H9 (cell line): ENCODE data around the gene MEIS2. TPM values are rescaled to one million over a fixed set of nuclear protein-coding genes. Genes with fewer than 3 reads are reported as not detected.

Experiments
- DNase-seq: peaks from one replicate; pipeline ENCODE4 v3.0.0-alpha.2; 2017
- H2AFZ ChIP-seq: one replicate; pipeline ENCODE4 v1.6.1; 2013; ENCODE audit warnings: mild to moderate bottlenecking, low read length, control low read depth, moderate library complexity
- H2AK5ac ChIP-seq: 2 replicates; pipeline ENCODE4 v1.6.1; 2013; ENCODE audit warnings: low read length, control low read depth, mixed read lengths; ENCODE audit not compliant: insufficient read length
- H2BK120ac ChIP-seq: one replicate; pipeline ENCODE4 v1.6.1; 2013; ENCODE audit warnings: low read depth, mild to moderate bottlenecking, low read length, control low read depth, inconsistent platforms; ENCODE audit not compliant: poor library complexity, severe bottlenecking
- H2BK12ac ChIP-seq: 2 replicates; pipeline ENCODE4 v1.6.1; 2013; ENCODE audit warnings: low read length, control low read depth, mixed read lengths, low read depth; ENCODE audit not compliant: insufficient read length
- H2BK15ac ChIP-seq: 2 replicates; pipeline ENCODE4 v1.6.1; 2013; ENCODE audit warnings: low read depth, low read length, control low read depth
- H2BK20ac ChIP-seq: one replicate; pipeline ENCODE4 v1.6.1; 2013; ENCODE audit warnings: low read depth, mild to moderate bottlenecking, low read length, control low read depth, inconsistent platforms; ENCODE audit not compliant: poor library complexity, severe bottlenecking
- H2BK5ac ChIP-seq: 2 replicates; pipeline ENCODE4 v1.6.1; 2013; ENCODE audit warnings: low read length, control low read depth, mixed read lengths; ENCODE audit not compliant: insufficient read length
- H3K14ac ChIP-seq: 2 replicates; pipeline ENCODE4 v1.6.1; 2013; ENCODE audit warnings: low read length, control low read depth; ENCODE audit not compliant: insufficient read depth
- H3K18ac ChIP-seq: 2 replicates; pipeline ENCODE4 v1.6.1; 2013; ENCODE audit warnings: low read depth, mild to moderate bottlenecking, mixed read lengths, low read length, control low read depth; ENCODE audit not compliant: insufficient read length
- H3K23ac ChIP-seq: 2 replicates; pipeline ENCODE4 v1.6.1; 2013; ENCODE audit warnings: low read length, control low read depth, mixed read lengths, low read depth; ENCODE audit not compliant: insufficient read length
- H3K23me2 ChIP-seq: 2 replicates; pipeline ENCODE4 v1.6.1; 2013; ENCODE audit warnings: low read depth, mild to moderate bottlenecking, mixed read lengths, low read length, control low read depth; ENCODE audit not compliant: insufficient read length, poor library complexity, severe bottlenecking
- H3K27ac ChIP-seq: 2 replicates; pipeline ENCODE4 v1.5.1; 2013; ENCODE audit warnings: low read length, control low read depth, mixed read lengths, low read depth; ENCODE audit not compliant: insufficient read length
- H3K27me3 ChIP-seq: 2 replicates; pipeline ENCODE4 v1.6.1; 2013; ENCODE audit warnings: low read length, control low read depth, inconsistent platforms; ENCODE audit not compliant: insufficient read depth
- H3K4ac ChIP-seq: 2 replicates; pipeline ENCODE4 v1.6.1; 2013; ENCODE audit warnings: low read depth, mild to moderate bottlenecking, control low read depth, inconsistent platforms, low read length, moderate library complexity
- H3K4me1 ChIP-seq: 2 replicates; pipeline ENCODE4 v1.6.1; 2013; ENCODE audit warnings: low read length, control low read depth, inconsistent platforms; ENCODE audit not compliant: insufficient read depth
- H3K4me2 ChIP-seq: 2 replicates; pipeline ENCODE4 v1.6.1; 2013; ENCODE audit warnings: low read length, control low read depth, mixed read lengths; ENCODE audit not compliant: insufficient read length, insufficient read depth
- H3K56ac ChIP-seq: 2 replicates; pipeline ENCODE4 v1.6.1; 2013; ENCODE audit warnings: low read depth, mild to moderate bottlenecking, mixed read lengths, low read length, control low read depth; ENCODE audit not compliant: insufficient read length
- H3K79me1 ChIP-seq: 2 replicates; pipeline ENCODE4 v1.6.1; 2013; ENCODE audit warnings: low read depth, mild to moderate bottlenecking, moderate library complexity, low read length, control low read depth, inconsistent platforms; ENCODE audit not compliant: insufficient read depth, poor library complexity, severe bottlenecking
- H3K79me2 ChIP-seq: 2 replicates; pipeline ENCODE4 v1.6.1; 2013; ENCODE audit warnings: low read length, control low read depth, inconsistent platforms; ENCODE audit not compliant: insufficient read depth
- H3K9ac ChIP-seq: 2 replicates; pipeline ENCODE4 v1.6.1; 2013; ENCODE audit warnings: low read length, control low read depth, mixed read lengths; ENCODE audit not compliant: insufficient read length; ENCODE audit errors: extremely low read depth
- H3K9me3 ChIP-seq: one replicate; pipeline ENCODE4 v1.6.1; 2013; ENCODE audit warnings: low read depth, low read length, inconsistent platforms; ENCODE audit not compliant: control insufficient read depth
- H3T11ph ChIP-seq: one replicate; pipeline ENCODE4 v1.6.1; 2013; ENCODE audit warnings: mild to moderate bottlenecking, low read length, control low read depth, inconsistent platforms
- H4K20me1 ChIP-seq: one replicate; pipeline ENCODE4 v1.6.1; 2013; ENCODE audit not compliant: control insufficient read depth, insufficient read length, insufficient read depth
- H4K5ac ChIP-seq: 2 replicates; pipeline ENCODE4 v1.6.1; 2013; ENCODE audit warnings: low read depth, mild to moderate bottlenecking, mixed read lengths, low read length, control low read depth; ENCODE audit not compliant: insufficient read length
- H4K8ac ChIP-seq: replicated peaks from 2 replicates; pipeline ENCODE4 v1.6.1; 2013; ENCODE audit warnings: low read length, control low read depth, mixed read lengths, low read depth; ENCODE audit not compliant: insufficient read length
- H4K91ac ChIP-seq: 2 replicates; pipeline ENCODE4 v1.6.1; 2013; ENCODE audit warnings: low read depth, mild to moderate bottlenecking, moderate library complexity, mixed read lengths, low read length, control low read depth; ENCODE audit not compliant: insufficient read length
- H3K27ac Mint-ChIP-seq, 3 experiments: 2 replicates in 2 of 3; 3 replicates in 1 of 3; pipeline ENCODE4 v1.8.0; 2020 to 2021; ENCODE audit warnings: mixed read lengths in 3 of 3, mild to moderate bottlenecking in 1 of 3, moderate library complexity in 1 of 3
- H3K27me3 Mint-ChIP-seq: 2 replicates; pipeline ENCODE4 v1.8.0; 2021; ENCODE audit warnings: low read depth, mild to moderate bottlenecking, moderate library complexity, mixed read lengths
- H3K36me3 Mint-ChIP-seq, 3 experiments: 2 replicates in 2 of 3; 3 replicates in 1 of 3; pipeline ENCODE4 v1.8.0; 2020 to 2021; ENCODE audit warnings: low read depth in 3 of 3, mixed read lengths in 3 of 3; ENCODE audit not compliant: insufficient read depth in 1 of 3
- H3K4me1 Mint-ChIP-seq, 2 experiments: 2 replicates each; pipeline ENCODE4 v1.8.0; 2020; ENCODE audit warnings: mixed read lengths in 2 of 2
- H3K4me3 Mint-ChIP-seq, 2 experiments: 2 replicates in 1 of 2; 3 replicates in 1 of 2; pipeline ENCODE4 v1.8.0; 2020 to 2021; ENCODE audit warnings: mild to moderate bottlenecking in 2 of 2, mixed read lengths in 2 of 2, moderate library complexity in 1 of 2
- H3K9me3 Mint-ChIP-seq, 2 experiments: 2 replicates in 1 of 2; 3 replicates in 1 of 2; pipeline ENCODE4 v1.8.0; 2020; ENCODE audit warnings: mild to moderate bottlenecking in 2 of 2, mixed read lengths in 2 of 2, moderate library complexity in 1 of 2
- WGBS: extraction: QIAGEN DNeasy Blood & Tissue Kit; methylation state at CpG from one replicate; pipeline ENCODE4 v1.1.7; 2013; ENCODE audit warnings: missing lambda C conversion rate, low lambda C conversion rate, mixed read lengths; ENCODE audit not compliant: insufficient read length; ENCODE audit errors: extremely low coverage; 5-methylcytosine and 5-hydroxymethylcytosine counted together
- total RNA-seq: library from RNA; stranded (reverse); gene quantifications from 2 replicates; pipeline ENCODE4 v1.2.1, GENCODE V29; 2021
- TF ChIP-seq, protein P1 (sequence below): fragments of 200-600 bp; sonication (generic); conservative IDR thresholded peaks from 3 replicates; pipeline ENCODE4 v1.8.0; 2021; ENCODE audit warnings: antibody characterized with exemption, mild to moderate bottlenecking

MEIS2 gene
- total RNA-seq, 1 experiment from 2014 or later = 0.35 TPM

DNA sequence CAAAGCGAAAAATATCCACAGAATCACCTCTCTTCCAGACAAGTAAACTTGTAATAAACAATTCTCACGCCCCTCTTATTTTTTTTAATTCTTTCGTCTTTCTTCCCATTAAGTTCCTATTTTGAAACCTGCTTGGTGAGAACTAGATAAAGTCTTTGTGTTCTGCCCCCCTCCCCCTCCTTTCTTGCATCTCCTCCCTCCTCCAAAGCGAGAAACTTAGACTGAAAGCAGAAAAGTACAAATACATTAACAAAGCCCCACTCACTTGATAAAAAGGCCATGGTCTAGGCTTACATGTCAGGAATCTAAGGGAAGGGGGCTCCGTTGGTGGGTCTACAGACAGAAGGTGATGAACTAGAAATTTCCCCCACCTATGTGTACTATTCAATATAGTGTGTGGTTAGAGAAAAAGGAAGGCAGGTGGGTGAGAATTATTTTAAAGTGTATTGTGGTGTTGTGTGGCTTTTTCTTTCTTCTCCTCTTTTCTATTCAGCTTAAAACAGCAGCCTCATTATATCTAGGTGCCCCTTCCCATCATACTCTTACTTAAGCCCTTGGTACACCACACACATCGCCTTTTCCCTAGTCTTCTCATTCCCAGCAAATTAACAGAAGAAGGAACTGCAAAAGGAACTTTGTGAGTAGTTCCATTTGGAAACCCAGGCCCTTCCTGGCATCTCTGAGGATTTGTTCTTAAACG lies 215.3 kb downstream of the MEIS2 start:
- Histone ChIP-seq H3K56ac (no peak overlapping the region), H3K14ac (no peak overlapping the region), H4K8ac (no peak overlapping the region), H4K91ac (no peak overlapping the region), H3T11ph (no peak overlapping the region), H3K23ac (no peak overlapping the region), H3K4me2 (no peak overlapping the region), H3K4ac (no peak overlapping the region), H2AK5ac (no peak overlapping the region), H3K18ac (no peak overlapping the region), H2BK20ac (no peak overlapping the region), H3K23me2 (peaks cover 17% of the 10 kb centered on the region), H2BK5ac (no peak overlapping the region), H3K9ac (no peak overlapping the region), H3K27ac (no peak overlapping the region), H3K27me3 (peaks cover 89% of the 10 kb centered on the region), H3K4me1 (no peaks in the 10 kb centered on the region), H2AFZ (no peak overlapping the region), H2BK120ac (no peak overlapping the region), H3K79me2 (no peaks in the 10 kb centered on the region), H4K20me1 (no peaks in the 10 kb centered on the region), H3K9me3 (no peaks in the 10 kb centered on the region), H2BK12ac (no peak overlapping the region), H4K5ac (no peak overlapping the region), H2BK15ac (no peak overlapping the region), H3K79me1 (no peaks in the 10 kb centered on the region)
- TF ChIP-seq, protein P1, sequence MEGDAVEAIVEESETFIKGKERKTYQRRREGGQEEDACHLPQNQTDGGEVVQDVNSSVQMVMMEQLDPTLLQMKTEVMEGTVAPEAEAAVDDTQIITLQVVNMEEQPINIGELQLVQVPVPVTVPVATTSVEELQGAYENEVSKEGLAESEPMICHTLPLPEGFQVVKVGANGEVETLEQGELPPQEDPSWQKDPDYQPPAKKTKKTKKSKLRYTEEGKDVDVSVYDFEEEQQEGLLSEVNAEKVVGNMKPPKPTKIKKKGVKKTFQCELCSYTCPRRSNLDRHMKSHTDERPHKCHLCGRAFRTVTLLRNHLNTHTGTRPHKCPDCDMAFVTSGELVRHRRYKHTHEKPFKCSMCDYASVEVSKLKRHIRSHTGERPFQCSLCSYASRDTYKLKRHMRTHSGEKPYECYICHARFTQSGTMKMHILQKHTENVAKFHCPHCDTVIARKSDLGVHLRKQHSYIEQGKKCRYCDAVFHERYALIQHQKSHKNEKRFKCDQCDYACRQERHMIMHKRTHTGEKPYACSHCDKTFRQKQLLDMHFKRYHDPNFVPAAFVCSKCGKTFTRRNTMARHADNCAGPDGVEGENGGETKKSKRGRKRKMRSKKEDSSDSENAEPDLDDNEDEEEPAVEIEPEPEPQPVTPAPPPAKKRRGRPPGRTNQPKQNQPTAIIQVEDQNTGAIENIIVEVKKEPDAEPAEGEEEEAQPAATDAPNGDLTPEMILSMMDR = no peak
- Mint-ChIP-seq H3K4me3 (peak overlapping the region in 1 of 2 experiments; percentile 40; a peak in 3 of 5 replicates), H3K4me1 (peaks cover 56 to 80% of the 10 kb centered on the region in 2 experiments), H3K9me3 (peaks cover 2 to 4% of the 10 kb centered on the region in 2 experiments; a peak in 2 of 5 replicates), H3K27ac (peak overlapping the region in 1 of 3 experiments; percentile 2; a peak in 1 of 7 replicates), H3K36me3 (no peaks in the 10 kb centered on the region), H3K27me3 (peaks cover 100% of the 10 kb centered on the region)
- no peak for DNase-seq
- no CpG with 5 or more reads among the region's 7 CpGs for WGBS
